Hepatocyte (in vitro differentiated cells): ENCODE data around the gene ZNF729.
"Not testable (repeated sequence)": the region's sequence is repeated elsewhere in the genome, so short reads cannot be mapped to it uniquely, and the experiment has no call there.

Experiments
- EZH2 ChIP-seq: fragments of 200-600 bp; sonication (generic); IDR thresholded peaks from 2 replicates; pipeline ENCODE4 v1.6.1; 2016; ENCODE audit warnings: antibody characterized with exemption, mild to moderate bottlenecking, borderline replicate concordance
- EZH2phosphoT487 ChIP-seq: fragments of 200-600 bp; sonication (generic); IDR thresholded peaks from one replicate; pipeline ENCODE4 v1.6.1; 2018; ENCODE audit warnings: antibody characterized with exemption, mild to moderate bottlenecking, low read depth, moderate library complexity; ENCODE audit not compliant: unreplicated experiment, severe bottlenecking
- TF ChIP-seq, protein P1 (sequence below): fragments of 200-600 bp; sonication (generic); IDR thresholded peaks from 2 replicates; pipeline ENCODE4 v1.5.1; 2016; ENCODE audit warnings: antibody characterized with exemption, mild to moderate bottlenecking; ENCODE audit not compliant: poor library complexity

GRCh38 chr19:22321554-22321953, 35.3 kb downstream of the ZNF729 start:
- TF ChIP-seq, protein P1, sequence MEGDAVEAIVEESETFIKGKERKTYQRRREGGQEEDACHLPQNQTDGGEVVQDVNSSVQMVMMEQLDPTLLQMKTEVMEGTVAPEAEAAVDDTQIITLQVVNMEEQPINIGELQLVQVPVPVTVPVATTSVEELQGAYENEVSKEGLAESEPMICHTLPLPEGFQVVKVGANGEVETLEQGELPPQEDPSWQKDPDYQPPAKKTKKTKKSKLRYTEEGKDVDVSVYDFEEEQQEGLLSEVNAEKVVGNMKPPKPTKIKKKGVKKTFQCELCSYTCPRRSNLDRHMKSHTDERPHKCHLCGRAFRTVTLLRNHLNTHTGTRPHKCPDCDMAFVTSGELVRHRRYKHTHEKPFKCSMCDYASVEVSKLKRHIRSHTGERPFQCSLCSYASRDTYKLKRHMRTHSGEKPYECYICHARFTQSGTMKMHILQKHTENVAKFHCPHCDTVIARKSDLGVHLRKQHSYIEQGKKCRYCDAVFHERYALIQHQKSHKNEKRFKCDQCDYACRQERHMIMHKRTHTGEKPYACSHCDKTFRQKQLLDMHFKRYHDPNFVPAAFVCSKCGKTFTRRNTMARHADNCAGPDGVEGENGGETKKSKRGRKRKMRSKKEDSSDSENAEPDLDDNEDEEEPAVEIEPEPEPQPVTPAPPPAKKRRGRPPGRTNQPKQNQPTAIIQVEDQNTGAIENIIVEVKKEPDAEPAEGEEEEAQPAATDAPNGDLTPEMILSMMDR = not testable (repeated sequence)
- TF ChIP-seq EZH2, EZH2phosphoT487: not testable (repeated sequence)
